IPS-18a (cell line): Measurements from ENCODE around the gene PTPN14.

Source experiments
- H3K27ac ChIP-seq: one replicate; pipeline ENCODE4 v1.5.1; 2013; ENCODE audit warnings: low read length
- H3K27me3 ChIP-seq: one replicate; pipeline ENCODE4 v1.6.1; 2013; ENCODE audit warnings: mild to moderate bottlenecking, low read length; ENCODE audit not compliant: control insufficient read depth, insufficient read depth
- H3K36me3 ChIP-seq: one replicate; pipeline ENCODE4 v1.6.1; 2013; ENCODE audit warnings: low read depth, low read length; ENCODE audit not compliant: control insufficient read depth
- H3K4me1 ChIP-seq: one replicate; pipeline ENCODE4 v1.6.1; 2013; ENCODE audit warnings: low read depth, low read length; ENCODE audit not compliant: control insufficient read depth
- H3K4me3 ChIP-seq: one replicate; pipeline ENCODE4 v1.5.1; 2013; ENCODE audit warnings: low read length
- H3K9ac ChIP-seq: one replicate; pipeline ENCODE4 v1.6.1; 2013; ENCODE audit warnings: mild to moderate bottlenecking, low read length, moderate library complexity
- H3K9me3 ChIP-seq: one replicate; pipeline ENCODE4 v1.6.1; 2013; ENCODE audit warnings: low read depth, low read length; ENCODE audit not compliant: control insufficient read depth

PTPN14 gene

GRCh38 chr1:214330715-214331114 lies 220.7 kb downstream of the PTPN14 start:
- no peak overlapping the region for H3K27ac ChIP-seq
- no peaks in the 10 kb centered on the region for H3K36me3 ChIP-seq
- no peak overlapping the region for H3K4me3 ChIP-seq
- H3K9ac ChIP-seq: no peak overlapping the region
- H3K27me3 ChIP-seq: no peaks in the 10 kb centered on the region
- no peaks in the 10 kb centered on the region for H3K4me1 ChIP-seq
- H3K9me3 ChIP-seq: no peaks in the 10 kb centered on the region

- no peak overlapping the region for H3K9ac ChIP-seq
- no peaks in the 10 kb centered on the region for H3K4me1 ChIP-seq
- no peaks in the 10 kb centered on the region for H3K9me3 ChIP-seq
- H3K27me3 ChIP-seq: no peaks in the 10 kb centered on the region
- H3K27ac ChIP-seq: no peak overlapping the region
- no peaks in the 10 kb centered on the region for H3K36me3 ChIP-seq
- H3K4me3 ChIP-seq: no peak overlapping the region
These were observed 221.2 kb downstream of the PTPN14 start for GRCh38 chr1:214330222-214330621.

GRCh38 chr1:214329470-214330220 lies 221.8 kb downstream of the PTPN14 start:
- H3K4me3 ChIP-seq: no peak overlapping the region
- H3K9ac ChIP-seq: no peak overlapping the region
- no peaks in the 10 kb centered on the region for H3K27me3 ChIP-seq
- H3K27ac ChIP-seq: no peak overlapping the region
- no peaks in the 10 kb centered on the region for H3K4me1 ChIP-seq
- no peaks in the 10 kb centered on the region for H3K36me3 ChIP-seq
- no peaks in the 10 kb centered on the region for H3K9me3 ChIP-seq

- no peak overlapping the region for H3K27ac ChIP-seq
- no peaks in the 10 kb centered on the region for H3K36me3 ChIP-seq
These were observed 222.5 kb downstream of the PTPN14 start for GRCh38 chr1:214328770-214329469.

GRCh38 chr1:214327514-214327913 lies 223.9 kb downstream of the PTPN14 start:
- H3K4me3 ChIP-seq: no peak overlapping the region
- no peaks in the 10 kb centered on the region for H3K36me3 ChIP-seq
- no peaks in the 10 kb centered on the region for H3K9me3 ChIP-seq
- no peaks in the 10 kb centered on the region for H3K27me3 ChIP-seq
- H3K4me1 ChIP-seq: no peaks in the 10 kb centered on the region
- no peak overlapping the region for H3K27ac ChIP-seq
- H3K9ac ChIP-seq: no peak overlapping the region

More at GRCh38 chr1:214328770-214329469, 222.5 kb downstream of the PTPN14 start:
- H3K9me3 ChIP-seq: no peaks in the 10 kb centered on the region
- H3K4me3 ChIP-seq: no peak overlapping the region
- H3K9ac ChIP-seq: no peak overlapping the region
- H3K27me3 ChIP-seq: no peaks in the 10 kb centered on the region
- no peaks in the 10 kb centered on the region for H3K4me1 ChIP-seq

GRCh38 chr1:214326406-214326805 lies 225.0 kb downstream of the PTPN14 start:
- no peaks in the 10 kb centered on the region for H3K9me3 ChIP-seq
- no peaks in the 10 kb centered on the region for H3K36me3 ChIP-seq
- no peak overlapping the region for H3K9ac ChIP-seq
- H3K27me3 ChIP-seq: no peaks in the 10 kb centered on the region
- no peak overlapping the region for H3K4me3 ChIP-seq
- H3K27ac ChIP-seq: no peak overlapping the region
- no peaks in the 10 kb centered on the region for H3K4me1 ChIP-seq

GRCh38 chr1:214324896-214325800 lies 226.3 kb downstream of the PTPN14 start:
- no peaks in the 10 kb centered on the region for H3K36me3 ChIP-seq
- H3K9ac ChIP-seq: no peak overlapping the region
- H3K27ac ChIP-seq: no peak overlapping the region
- no peaks in the 10 kb centered on the region for H3K9me3 ChIP-seq
- no peak overlapping the region for H3K4me3 ChIP-seq
- H3K27me3 ChIP-seq: peaks cover 2% of the 10 kb centered on the region
- H3K4me1 ChIP-seq: no peaks in the 10 kb centered on the region

GRCh38 chr1:214321705-214322453 lies 229.5 kb downstream of the PTPN14 start:
- Histone ChIP-seq H3K4me3 (no peak overlapping the region), H3K9ac (no peak overlapping the region), H3K27me3 (peaks cover 29% of the 10 kb centered on the region), H3K4me1 (peaks cover 25% of the 10 kb centered on the region), H3K27ac (no peak overlapping the region), H3K9me3 (no peaks in the 10 kb centered on the region), H3K36me3 (no peaks in the 10 kb centered on the region)

- no peaks in the 10 kb centered on the region for H3K36me3 ChIP-seq
These were observed 231.5 kb downstream of the PTPN14 start for GRCh38 chr1:214319938-214320337.

GRCh38 chr1:214318956-214319736 lies 232.3 kb downstream of the PTPN14 start:
- Histone ChIP-seq H3K4me3 (no peak overlapping the region), H3K4me1 (peaks cover 26% of the 10 kb centered on the region), H3K9me3 (no peaks in the 10 kb centered on the region), H3K27me3 (peaks cover 48% of the 10 kb centered on the region), H3K27ac (no peak overlapping the region), H3K9ac (no peak overlapping the region), H3K36me3 (no peaks in the 10 kb centered on the region)

More at GRCh38 chr1:214319938-214320337, 231.5 kb downstream of the PTPN14 start:
- Histone ChIP-seq H3K9me3 (no peaks in the 10 kb centered on the region), H3K27ac (no peak overlapping the region), H3K4me1 (peaks cover 26% of the 10 kb centered on the region), H3K4me3 (no peak overlapping the region), H3K27me3 (peaks cover 40% of the 10 kb centered on the region), H3K9ac (no peak overlapping the region)
